ENCODE data around the gene KCNMA1.

Gene KCNMA1

DNA sequence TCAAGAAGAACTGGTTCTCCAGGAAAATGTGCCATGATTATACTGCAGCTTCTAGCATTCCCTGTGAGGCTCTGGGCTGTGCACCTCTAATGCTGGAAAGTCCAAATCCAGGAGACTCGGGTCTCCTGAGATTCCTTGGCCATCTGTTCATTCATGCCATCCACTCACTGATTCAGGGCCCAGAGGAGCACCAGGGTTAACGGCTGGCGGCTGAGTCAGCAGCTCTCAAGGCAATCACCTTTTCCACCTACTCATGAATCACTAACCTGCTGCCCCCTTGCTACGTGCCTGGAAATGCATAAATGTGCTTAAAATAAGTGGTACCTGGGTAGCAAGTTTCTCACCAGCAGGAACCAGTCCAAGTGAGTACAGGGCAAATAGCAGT is 132.7 kb downstream of the KCNMA1 start:
- no peak for DNase-seq

DNA sequence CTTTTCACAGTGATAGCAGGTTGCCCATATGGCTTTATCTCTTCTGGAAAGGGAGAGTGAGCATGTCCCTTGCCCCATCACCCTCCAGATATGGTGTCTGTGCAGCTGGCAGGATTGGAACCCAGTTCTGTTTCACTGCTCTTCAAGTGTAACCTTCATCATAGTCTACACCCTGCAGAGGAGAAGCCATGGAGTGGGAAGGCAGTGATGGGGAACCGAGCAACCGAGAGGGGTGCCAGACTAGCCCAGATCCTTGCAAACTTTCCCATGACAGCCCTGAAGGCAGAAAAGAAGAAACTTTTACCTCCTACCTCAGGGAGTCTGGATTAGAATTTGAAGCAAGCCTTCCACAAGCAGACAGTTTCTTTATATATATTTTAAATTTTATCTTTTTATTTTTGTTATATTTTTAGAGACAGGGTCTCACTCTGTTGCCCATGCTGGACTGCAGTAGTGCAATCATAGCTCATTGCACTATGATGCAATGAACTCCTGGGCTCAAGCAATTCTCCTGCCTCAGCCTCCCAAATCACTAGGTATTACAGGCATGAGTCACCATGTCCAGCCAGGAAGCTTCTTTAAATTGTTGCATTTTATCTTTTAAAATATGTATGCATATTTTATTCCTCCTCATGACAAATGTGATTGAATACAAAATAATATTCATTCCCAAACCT is 133.3 kb downstream of the KCNMA1 start:
- no peak for DNase-seq

DNA sequence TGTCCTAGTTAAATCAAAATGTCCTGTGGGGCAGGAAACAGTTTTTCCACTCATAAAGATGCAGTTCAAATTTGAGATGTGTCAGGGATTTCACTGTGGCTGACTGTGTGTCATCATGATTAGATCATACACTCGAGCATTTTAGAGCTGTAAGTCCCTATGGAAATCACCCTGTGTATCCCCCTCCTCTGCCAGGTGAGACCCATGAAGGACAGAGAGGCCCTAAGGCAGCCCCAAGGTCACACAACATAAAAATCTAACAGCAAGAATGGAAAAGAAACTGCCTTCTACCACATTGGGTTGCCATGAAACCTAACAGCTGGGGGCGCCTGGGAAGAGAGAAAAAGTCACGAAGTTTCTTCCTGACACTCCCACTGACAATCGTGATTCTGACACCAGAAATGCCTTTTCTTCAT is 135.8 kb downstream of the KCNMA1 start:
- DNase-seq, result no peak

- DNase-seq, result no peak
These were observed 136.3 kb downstream of the KCNMA1 start for GRCh38 chr10:77501152-77501845.

GRCh38 chr10:77500754-77501151 is 136.9 kb downstream of the KCNMA1 start:
- DNase-seq, result no peak

DNA sequence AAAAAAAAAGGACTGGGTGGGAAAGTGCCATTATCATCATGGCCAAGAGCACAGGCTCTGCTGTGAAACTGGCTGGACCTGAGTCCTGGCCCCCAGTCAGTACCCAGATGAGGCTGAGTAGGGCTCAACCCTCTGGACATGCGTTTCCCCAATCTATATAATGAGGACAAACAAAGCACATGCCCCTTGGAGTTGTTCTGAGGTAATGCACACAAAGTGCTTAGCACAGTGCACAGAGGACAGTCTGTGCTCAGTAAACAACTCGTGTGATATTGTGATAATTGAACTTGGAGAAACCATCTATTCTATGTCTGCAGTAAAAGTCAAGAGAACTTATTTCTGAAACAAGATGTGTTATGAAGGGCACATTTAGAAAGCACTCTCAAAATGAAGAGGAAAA is 138.8 kb downstream of the KCNMA1 start:
- DNase-seq, result no peak

GRCh38 chr10:77498210-77498609 is 139.4 kb downstream of the KCNMA1 start:
- DNase-seq, result no peak

- DNase-seq, result no peak
These were observed 139.9 kb downstream of the KCNMA1 start for GRCh38 chr10:77497748-77498147.

DNA sequence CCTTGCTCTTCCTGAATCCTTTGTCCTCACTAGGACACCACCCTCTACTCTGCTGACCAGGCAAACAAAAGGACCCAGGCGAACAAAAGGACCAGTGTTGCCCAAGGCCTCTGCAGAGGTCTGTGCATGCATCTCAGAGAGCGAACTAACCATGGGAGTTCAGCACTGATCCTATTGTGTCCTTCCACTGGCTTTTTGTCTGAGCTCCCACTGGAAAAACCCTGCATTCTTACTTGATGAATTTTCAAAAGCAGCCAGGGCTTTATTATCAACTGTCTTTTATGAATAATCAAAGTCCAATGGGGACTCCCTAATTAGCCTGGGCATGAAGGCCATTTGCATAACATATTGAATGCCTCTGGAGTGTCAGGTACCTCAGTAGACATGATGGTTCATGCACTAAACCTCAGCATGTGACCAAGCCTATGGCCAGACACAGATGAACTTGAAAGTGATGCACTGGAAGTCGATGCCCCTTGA is 140.6 kb downstream of the KCNMA1 start:
- no peak for DNase-seq

DNA sequence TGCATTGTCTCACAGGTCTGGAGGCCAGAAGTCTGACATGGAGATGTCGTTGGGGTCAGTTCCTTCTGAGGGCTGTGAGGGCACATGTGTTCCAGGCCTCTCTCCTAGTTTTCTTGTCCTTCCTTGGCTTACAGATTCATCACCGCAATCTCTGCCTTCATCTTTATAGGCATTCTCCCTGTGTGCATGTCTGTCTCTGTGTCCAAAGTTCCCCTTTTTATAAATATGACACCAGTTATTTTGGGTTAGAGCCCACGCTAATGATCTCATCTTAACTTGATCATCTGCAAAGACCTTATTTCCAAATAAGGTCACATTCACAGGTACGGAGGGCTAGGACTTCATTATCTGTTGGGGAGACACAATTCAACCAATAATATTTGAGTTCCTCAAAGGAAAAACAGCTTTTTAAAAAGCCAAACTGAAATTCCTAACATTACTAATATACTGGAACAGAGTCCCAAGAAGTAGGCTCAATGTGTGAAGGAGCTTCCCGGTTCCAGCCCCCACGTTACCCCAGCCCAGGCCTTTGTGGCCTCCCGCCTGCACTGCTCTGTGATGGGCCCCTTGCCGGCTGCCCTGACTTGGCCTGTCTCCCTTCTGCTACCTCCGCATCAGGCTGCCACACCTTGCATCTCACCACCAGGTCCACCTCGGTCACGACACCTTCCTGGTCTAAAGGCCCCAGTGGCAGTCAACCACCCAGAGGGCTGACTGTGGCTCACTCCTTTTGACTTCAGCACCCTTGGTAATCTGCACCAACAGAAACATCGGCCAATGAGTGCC is 142.7 kb downstream of the KCNMA1 start:
- DNase-seq, result no peak

GRCh38 chr10:77494327-77494726 is 143.3 kb downstream of the KCNMA1 start:
- DNase-seq, result no peak

- no peak for DNase-seq
These were observed 143.8 kb downstream of the KCNMA1 start for GRCh38 chr10:77493851-77494261.

DNA sequence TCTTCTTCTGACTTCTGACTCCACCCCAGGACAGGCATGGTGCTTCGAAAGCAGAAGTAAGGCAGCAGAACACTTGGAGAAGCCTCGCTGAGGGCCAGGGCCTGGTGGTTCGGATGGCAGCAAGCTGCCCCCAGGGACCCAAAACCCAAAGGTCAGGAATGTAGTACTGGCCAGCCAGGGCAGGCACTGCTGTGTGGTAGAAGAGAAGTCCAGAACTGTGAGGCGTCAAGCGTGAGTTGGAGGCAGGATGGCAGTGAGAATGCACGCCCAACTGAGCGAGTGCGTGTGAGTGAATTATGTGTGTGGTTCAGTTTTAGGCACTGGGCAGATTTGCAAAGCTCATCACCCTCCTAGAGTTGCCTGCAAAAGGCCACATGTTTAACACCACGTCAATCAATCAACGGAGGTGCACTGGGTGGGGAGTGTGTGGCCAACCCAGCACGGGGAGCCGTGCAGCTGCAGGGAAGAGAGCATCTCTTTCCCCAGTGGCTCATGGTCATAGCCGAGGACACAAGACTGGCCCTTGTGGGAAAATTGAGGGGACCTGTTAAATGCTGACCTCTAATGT is 144.3 kb downstream of the KCNMA1 start:
- no peak for DNase-seq

DNA sequence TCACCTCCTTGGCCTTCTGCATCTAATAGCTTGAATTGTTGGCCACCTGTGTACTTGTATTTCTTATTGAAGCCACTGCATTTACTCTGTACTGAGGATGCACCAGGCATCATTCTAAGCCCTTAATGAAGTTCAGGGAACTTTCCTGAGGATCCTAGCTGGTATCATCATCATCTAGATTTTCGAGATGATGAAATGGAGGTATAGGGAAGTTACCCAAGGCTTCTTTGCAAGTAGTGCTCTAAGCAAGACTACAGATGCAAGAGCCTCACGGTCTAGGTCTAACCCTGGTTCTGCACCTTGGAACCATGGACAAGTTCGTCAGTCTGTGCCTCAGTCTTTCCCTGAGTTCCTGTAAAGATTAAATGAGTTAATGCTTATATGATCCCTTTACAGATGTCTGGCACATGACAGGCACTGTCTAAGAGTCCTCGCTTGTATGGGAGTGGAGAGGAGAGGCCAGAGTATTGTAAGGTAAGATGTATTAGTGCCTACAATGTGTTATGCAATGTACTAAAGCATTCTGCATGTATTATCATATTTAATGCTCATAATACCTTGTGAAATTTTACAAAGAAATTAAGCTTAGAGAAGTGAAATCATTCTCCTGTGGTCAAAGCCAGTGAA is 145.1 kb downstream of the KCNMA1 start:
- DNase-seq, result no peak

DNA sequence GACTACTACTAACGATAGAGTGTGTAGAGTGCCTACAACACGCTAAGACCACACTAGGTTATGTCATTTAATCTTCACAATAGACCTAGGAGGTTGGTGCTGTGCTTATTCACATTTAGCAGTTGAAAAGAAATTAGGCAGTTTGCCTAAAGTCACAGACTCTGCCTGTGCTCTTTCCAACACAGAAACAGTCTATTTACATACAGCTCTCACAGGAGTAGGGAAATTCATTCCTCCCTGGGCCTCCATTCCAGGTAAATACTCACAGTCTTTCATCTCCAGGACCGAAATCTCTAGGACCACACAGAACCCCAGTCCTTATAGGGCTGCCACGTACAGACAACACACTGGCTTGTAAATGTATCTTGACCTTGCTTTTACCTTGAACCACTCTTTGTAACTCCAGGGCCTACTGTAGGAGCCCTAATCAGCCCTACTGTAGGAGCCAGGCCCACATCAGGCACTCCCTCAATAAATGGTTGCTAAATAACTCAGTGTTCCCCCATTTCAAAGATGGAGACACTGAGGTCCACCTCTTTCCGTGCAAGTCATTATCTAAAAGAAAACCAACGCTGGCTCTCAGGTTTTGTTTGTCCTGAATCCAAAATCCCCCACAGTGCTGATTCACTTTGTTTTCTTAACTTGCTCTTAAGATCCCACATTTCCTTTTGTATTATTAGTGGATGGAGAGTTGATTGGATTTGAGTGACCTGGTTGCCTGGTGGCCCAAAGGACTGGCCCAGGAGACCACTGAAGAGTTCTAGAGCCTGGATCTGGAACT is 146.9 kb downstream of the KCNMA1 start:
- DNase-seq, result no peak

DNA sequence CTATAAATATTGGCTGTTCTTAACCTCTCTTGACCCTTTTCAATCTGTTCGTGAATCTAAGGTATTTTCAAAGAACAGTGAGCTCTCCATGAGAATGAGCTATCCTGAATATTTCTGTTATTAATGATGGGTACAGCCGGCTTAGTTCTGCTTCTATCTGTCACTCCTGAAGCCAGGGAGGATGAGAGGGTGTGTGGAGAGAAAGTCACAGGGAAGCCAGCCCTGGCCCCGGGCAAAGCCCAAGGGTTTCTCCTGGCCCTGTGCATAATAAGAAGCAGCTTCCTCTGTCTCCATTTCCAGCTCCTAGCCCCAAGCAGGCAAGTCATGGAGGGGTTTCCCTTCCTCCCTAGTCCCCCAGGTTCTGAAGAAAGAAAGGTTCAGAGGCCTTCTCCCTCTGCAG is 151.1 kb downstream of the KCNMA1 start:
- DNase-seq, result no peak

DNA sequence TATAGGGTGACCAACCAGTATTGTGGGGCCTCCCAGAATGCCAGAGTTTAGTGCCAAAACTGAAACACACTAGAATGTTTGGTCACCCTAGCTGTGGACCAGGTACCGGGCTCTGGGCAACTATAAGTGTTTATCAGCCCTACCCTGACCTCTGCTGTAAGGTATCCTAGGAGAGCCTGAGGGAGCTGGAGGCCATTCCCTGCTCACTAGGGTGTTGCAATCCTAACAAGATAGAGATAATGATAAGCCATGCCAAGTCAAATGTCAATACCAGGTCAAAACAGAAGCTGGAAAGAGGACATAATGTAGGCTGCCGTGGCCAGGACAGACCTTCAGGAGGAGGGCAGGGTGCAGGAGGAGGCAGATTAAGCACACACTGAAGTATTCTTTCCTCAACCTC is 151.8 kb downstream of the KCNMA1 start:
- DNase-seq, result no peak

- DNase-seq, result no peak
These were observed 155.5 kb downstream of the KCNMA1 start for GRCh38 chr10:77482072-77482471.

DNA sequence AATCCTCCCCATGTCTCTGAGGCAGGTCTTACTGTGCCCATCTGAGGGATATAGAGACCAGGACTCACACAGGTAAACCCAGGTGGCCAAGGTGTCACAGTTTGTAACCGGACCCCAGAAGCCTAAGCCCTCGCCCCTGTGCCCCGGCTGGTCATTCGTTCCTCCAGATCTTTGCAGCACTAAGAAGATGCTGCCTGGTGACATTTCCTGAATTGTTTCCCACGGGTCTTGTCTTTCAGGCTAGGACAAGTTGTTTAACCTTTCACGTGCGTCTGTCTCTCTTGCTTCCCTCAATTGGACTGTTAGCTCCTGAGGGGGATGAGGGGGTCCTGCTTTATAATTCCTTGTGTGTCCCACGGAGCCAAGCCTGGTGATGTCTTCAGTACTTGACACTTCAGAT is 158.0 kb downstream of the KCNMA1 start:
- DNase-seq, result no peak

DNA sequence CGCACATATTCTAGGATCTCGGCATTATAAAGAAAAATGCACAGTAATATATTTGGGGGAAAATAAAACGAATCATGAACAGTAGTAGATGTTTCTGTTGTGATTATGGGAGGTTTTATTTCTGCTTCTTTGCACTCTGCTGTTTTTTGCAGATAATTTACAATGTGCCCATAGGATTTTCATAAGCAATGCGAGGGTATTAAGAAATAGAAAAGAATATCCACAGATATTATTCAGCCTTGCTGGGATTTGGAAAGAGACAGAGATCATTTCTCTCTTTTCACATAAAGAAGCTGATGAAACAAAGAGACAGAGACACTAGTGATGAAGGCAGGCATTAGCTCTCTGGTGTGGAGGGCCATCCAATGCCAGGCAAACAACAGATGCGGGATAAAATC is 158.6 kb downstream of the KCNMA1 start:
- no peak for DNase-seq

DNA sequence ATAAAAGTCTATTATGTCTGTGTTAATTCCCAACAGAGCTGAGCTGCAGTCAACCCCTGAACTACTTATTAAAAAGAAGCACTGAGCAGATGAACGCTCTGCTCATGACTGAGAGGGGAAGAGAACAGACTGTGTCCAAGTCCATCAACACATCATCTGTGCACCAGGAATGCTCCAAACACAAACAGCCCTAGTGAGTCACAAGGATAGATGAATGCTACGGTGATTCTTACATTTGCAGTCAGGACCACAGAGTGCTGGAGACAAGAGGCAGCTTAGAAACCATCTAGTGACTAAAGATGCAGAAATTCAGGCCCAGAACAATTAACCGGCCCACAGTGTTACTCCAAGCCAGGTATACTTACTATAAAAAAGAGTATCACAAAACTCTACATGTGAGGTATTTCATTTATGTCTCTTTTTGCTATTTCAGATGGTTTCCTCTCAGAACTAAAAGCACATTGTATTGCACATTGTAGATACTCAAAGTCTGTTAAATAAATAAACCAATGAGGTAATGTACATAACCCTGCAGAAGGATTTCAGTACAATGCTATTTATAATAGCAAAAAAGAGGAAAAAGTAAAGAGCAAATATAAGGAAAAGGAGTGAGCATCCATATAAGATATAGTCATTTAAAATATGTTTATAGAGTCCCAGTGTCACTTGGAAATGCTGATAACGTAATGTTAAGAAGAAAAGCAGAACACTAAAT is 159.2 kb downstream of the KCNMA1 start:
- DNase-seq, result no peak

DNA sequence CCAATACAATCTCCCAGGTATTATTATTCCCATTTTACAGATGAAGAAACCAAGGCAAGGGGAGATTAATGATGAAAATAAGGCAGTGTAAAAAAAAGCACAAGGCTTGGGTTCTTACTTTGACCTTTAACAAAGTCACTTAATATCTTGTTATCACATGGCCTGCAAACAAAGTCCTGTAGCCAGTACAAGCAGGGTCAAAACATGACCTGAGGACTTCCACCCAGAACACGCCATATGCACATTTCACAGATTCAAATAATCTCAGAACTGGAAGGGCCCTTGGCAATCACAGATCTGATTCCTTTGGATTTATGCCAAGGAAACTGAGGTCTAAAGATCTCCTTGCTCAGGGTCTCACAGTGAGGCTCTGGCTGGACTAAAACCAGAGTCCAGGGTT is 162.1 kb downstream of the KCNMA1 start:
- no peak for DNase-seq
